GM12872 (cell line): Measurements from ENCODE around the gene HMGCLL1.

ENCODE experiments used
- CTCF ChIP-seq: IDR thresholded peaks from 3 replicates; pipeline ENCODE4 v1.5.1; 2011; ENCODE audit warnings: low read depth, mild to moderate bottlenecking, low read length, moderate library complexity; ENCODE audit not compliant: insufficient read depth

HMGCLL1 gene

DNA sequence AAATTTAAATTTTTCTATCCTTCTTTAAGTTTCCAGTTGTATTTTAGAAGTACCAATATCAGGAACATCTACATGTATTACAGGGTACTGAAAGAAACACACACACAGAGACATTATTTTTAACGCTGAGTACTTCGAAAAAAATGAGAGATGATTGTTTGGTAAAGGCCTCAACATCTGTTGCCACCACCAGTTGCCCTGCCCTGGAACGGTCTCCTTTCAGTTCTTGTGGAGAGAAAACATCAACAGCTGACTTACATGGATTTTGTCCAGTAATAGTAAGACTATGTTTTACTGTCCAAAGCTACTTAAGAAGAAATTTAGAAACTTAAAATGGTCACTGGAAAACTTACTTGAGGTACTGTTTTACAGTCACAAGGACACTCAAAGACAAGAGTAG, 16.7 kb downstream of the HMGCLL1 start:
- TF ChIP-seq CTCF, result no peak

DNA sequence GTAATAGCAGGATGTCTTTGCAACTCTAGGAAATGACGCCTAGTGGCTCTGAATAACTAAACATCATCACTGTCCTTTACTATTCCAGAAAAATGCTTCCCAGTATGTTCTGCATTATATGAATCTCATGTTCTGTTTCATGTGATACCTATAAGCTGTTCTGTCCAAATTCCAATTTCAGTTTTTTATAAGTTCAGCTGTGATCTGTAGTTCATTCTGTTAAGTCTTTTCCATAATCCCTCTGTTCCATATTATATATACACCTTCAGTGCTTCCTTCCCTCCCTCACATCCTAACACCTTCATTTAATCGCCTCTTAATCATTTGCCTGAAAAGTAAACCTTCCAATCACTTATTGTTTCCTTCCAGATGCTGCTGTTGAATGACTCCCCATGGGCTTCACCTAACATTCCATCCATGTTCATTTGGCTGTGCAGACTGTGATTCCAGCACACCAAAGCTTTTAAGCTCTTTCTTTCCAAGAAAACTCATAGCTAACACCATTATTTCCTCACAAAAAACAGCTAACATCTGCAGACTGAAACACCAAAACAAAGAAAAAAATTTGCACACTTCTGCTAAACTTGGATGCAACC, 18.6 kb downstream of the HMGCLL1 start:
- TF ChIP-seq CTCF, result no peak

GRCh38 chr6:55557146-55557545, 21.8 kb downstream of the HMGCLL1 start:
- no peak for TF ChIP-seq CTCF

DNA sequence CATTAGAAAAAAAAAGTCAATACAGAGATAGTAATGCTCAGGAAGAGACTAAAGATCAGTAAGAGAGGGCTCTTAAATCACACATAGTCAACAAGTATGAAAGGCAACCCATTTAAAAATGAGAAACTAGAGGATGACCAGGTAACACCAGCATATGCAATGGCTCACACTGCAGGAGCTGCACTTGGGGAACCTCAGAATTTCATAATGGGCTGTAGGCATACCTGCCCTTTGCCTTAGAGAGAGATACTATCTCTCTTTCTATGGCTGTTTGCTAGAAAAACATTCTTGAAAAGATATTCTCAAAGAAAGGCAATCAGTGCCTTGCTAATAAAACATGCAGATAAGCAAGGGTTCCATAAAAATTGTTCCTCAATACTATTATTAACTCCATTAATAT, 33.2 kb downstream of the HMGCLL1 start:
- TF ChIP-seq CTCF, result no peak

GRCh38 chr6:55543633-55544309, 35.2 kb downstream of the HMGCLL1 start:
- no peak for TF ChIP-seq CTCF

GRCh38 chr6:55541024-55541423, 38.0 kb downstream of the HMGCLL1 start:
- no peak for TF ChIP-seq CTCF

DNA sequence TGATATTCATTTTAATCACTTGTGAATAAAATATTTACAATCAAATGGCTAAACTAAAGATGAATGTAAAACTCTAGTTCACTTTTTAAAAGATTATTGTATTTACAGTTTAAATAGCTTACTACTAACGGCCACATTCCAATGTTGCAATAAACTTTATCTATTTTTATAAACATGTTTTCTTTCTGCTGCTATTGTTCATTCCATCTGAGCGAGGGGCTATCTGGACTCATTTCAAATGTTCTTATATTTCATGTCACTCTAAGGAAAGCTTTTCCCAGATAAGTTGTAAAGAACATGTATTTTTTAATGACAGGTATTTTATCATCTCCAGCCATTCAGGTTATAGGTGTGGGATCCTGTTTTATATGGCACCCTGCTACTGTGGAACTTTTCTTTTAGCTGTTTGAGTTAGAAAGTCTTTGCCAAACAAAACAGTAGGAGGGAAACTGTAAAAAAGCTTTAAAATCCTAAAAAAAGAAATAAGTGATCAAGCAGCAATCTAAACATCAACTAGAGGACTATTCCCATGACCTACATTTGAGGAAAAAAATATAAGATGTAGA, 42.5 kb downstream of the HMGCLL1 start:
- no peak for TF ChIP-seq CTCF
